Measurements from ENCODE around the gene RRM2.

The RRM2 gene

DNA sequence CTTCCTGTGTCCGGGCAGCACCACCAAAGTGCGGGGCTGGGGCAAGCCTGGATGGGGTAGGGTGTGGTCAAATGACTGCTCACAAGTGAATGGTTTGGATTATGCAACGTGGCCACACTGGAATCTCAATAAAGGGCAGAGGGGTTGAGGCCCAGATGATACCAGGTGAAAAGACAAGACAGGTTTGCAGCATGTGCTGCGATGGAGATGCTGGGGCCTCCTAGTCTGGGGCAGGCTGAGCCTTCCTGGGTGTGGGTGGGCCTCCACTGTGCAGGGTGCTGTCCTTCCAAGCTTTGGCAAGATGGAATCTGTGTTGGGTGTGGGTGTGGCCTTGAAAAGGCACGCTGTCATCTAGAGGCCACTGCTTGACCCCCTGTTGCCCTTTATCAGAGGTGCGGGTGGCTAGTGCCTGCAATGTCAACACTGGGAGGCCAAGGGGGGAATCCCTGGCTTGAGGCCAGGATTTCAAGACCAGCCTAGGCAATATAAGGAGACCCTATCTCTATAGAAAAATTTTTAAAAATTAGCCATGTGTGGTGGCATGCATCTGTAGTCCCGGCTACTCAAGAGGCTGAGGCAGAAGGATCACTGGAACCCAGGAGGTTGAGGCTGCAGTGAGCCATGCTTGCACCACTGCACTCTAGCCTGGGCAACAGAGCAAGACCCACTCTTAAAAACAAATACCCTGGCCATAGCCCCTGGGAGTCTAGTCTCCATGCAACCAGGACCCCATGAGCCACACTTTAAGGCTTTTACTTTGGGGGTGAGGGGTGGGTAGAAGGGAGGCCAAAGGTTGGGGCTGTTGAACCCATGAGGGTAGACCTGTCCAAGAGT, 13.8 kb downstream of the RRM2 start:
- TF ChIP-seq, protein P1, sequence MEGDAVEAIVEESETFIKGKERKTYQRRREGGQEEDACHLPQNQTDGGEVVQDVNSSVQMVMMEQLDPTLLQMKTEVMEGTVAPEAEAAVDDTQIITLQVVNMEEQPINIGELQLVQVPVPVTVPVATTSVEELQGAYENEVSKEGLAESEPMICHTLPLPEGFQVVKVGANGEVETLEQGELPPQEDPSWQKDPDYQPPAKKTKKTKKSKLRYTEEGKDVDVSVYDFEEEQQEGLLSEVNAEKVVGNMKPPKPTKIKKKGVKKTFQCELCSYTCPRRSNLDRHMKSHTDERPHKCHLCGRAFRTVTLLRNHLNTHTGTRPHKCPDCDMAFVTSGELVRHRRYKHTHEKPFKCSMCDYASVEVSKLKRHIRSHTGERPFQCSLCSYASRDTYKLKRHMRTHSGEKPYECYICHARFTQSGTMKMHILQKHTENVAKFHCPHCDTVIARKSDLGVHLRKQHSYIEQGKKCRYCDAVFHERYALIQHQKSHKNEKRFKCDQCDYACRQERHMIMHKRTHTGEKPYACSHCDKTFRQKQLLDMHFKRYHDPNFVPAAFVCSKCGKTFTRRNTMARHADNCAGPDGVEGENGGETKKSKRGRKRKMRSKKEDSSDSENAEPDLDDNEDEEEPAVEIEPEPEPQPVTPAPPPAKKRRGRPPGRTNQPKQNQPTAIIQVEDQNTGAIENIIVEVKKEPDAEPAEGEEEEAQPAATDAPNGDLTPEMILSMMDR (IDR thresholded peaks at IDR 0.05; ENCODE audit: borderline replicate concordance, control extremely low read depth, extremely low read depth, insufficient read depth, missing control alignments) = no peak
- in situ Hi-C loops (cut with MboI; ENCODE audit: low sequenced_read_pairs, unreplicated experiment) = loop anchor here (10.0 to 25.0 kb wide), 2 partner anchors 138 to 526 kb away; no protein-coding TSS in a partner anchor
- peak; percentile 7 for DNase-seq (ENCODE audit: low spot score)

DNA sequence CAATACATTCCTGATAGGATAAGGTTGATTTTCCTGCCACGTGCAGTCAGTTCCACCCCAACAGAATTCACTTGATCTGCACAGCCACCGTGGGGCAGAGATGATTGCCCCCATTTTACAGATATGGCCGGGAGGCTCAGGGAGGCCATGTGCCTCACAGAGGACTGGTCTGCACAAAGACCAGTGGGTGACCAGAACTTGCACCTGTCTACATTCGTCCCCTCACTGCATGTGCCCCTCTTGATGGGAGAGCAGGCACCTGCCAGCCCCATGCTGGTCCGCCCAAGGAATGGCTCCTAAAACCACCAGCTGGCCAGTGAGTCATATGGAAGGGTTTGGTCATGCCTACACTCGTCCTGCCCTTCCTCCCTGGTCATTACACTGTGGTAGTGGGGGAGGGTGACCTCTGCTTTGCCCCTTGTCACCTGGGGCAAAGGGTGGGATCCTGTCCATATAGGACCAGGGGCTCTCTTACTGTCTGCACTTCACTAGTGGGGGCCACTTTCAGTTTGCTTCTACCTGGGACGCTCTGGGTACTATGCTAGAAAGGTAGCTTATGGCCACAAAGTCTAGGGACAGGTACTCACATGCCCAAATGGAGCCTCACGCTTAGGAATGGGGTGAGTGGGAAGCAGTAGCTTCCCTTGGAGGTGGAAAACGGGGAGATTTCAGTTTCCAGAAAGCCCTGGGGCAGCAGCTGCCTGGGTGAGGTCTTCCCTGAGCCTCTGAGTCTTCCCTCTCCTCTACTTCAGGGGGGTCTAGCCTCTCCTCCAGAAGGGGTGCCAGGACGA, 14.7 kb downstream of the RRM2 start:
- TF ChIP-seq, protein P1 (IDR thresholded peaks at IDR 0.05; ENCODE audit: borderline replicate concordance, control extremely low read depth, extremely low read depth, insufficient read depth, missing control alignments) = no peak
- peak; percentile 15 for DNase-seq (ENCODE audit: low spot score)
- in situ Hi-C loops (cut with MboI; ENCODE audit: low sequenced_read_pairs, unreplicated experiment) = loop anchor here (10.0 to 25.0 kb wide), 2 partner anchors 138 to 525 kb away; no protein-coding TSS in a partner anchor

DNA sequence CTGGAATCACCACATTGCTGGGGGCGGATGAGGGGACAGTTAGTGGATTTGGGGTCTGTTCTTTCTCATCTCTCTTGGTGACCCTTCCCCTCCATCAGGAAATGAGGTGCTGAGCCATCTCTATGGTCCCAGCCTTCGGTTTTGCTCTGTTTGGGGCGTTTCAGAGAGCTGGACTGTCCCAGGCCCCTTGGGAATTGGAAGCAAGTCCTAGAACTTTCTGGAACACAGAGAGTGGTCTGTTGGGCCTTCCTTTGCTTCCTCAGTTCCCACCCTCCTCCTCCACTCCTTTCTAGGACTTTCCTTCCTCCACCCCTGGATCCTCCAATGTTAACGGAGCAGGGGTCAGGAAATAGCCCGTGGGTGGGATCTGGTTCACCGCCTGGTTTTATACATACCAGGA, 17.0 kb downstream of the RRM2 start:
- TF ChIP-seq, protein P1 (IDR thresholded peaks at IDR 0.05; ENCODE audit: borderline replicate concordance, control extremely low read depth, extremely low read depth, insufficient read depth, missing control alignments) = no peak
- DNase-seq (ENCODE audit: low spot score) = peak; percentile 16
- in situ Hi-C loops (cut with MboI; ENCODE audit: low sequenced_read_pairs, unreplicated experiment) = loop anchor here (10.0 to 25.0 kb wide), 2 partner anchors 135 to 523 kb away; no protein-coding TSS in a partner anchor

DNA sequence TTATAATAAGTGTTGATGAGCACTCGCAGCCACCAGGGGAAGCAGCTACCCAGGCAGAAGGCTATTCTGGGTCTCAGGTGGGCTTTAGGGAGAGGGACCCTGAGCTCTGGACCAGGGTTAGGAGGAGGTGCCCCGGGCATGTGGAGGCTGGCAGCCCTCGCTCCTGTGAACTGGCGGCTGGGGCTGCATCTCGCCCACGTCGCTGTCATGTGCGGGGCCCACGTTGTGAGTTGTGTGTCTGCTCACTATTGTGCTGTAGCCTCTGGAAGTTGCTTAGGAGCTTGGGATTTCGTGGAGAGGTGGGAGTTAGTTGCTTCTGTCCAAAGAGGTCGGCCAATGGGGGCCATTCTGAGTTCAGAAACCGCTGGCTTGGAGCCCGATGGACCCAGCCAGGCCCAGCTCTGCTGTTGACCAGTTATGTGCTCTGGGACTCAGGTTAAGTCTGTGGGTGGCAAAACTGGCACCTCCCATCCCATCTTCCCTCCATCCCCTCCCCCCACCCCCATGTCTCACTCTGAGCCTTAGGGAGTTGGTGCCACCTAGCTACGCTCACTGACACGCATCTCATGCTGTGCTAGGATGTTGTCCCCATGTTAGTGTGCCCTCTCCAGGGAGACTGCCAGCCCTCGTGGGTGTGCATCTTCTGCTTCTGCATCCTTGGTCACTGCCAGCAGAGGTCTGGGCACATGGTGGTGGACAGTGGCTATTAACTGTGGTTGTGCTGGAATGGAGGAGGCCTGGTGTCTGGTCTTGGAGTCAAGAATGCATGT, 18.5 kb downstream of the RRM2 start:
- in situ Hi-C loops (cut with MboI; ENCODE audit: low sequenced_read_pairs, unreplicated experiment) = loop anchor here (25.0 kb wide), 1 partner anchor 521 kb away; no protein-coding TSS in a partner anchor
- TF ChIP-seq, protein P1 (IDR thresholded peaks at IDR 0.05; ENCODE audit: borderline replicate concordance, control extremely low read depth, extremely low read depth, insufficient read depth, missing control alignments) = no peak
- peak; percentile 30 for DNase-seq (ENCODE audit: low spot score)

DNA sequence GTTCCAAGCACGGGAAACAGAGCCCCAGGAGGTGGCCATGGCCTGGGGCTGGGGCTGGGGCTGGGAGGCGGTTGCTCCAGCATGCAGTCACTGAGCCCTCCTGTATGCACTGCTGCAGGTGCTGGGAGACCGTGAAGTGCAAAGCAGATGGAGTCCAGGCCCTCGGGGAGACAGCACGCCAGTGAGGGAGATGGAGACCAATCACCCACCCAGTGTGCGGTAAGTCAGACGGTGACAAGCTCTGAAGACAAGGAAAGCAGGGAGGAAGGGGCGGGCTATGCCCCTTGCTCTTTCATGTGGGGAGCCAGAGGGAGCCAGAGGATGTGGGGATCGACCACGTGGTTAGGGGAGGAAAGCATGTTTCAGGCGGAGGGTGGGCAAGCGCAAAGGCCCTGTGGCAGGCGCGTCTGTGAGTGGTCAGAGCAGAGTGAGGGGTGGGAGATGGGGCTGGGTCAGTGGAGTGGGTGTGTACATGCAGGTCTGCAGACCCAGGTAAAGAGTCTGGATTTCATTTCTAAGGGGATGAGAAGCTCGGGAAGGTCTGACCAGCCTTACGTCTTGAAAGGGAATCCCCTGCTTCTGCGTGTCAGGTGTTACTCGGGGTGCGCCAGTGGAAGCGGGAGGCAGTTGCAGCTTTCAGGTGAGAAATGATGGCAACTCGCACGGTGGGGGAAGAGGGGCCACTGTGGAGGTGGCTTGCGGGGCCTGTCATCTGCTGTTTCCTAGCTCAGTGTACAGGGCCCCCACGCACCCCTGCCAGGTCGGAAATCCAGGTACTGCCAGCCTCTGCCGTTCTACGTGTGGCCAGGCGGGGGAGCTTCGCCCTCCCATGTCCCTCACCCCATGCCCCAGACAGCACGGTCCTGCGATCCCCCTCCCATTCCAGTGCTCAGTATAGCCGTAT, 19.4 kb downstream of the RRM2 start:
- in situ Hi-C loops (cut with MboI; ENCODE audit: low sequenced_read_pairs, unreplicated experiment) = loop anchor here (25.0 kb wide), 1 partner anchor 520 kb away; no protein-coding TSS in a partner anchor
- peak; percentile 76 for DNase-seq (ENCODE audit: low spot score)
- TF ChIP-seq, protein P1 (IDR thresholded peaks at IDR 0.05; ENCODE audit: borderline replicate concordance, control extremely low read depth, extremely low read depth, insufficient read depth, missing control alignments) = peak; percentile 54

Measured in GM13976 (cell line).